GM18867 (cell line): ENCODE measurements around the gene SLC6A5.
"Not testable (repeated sequence)": the region's sequence is repeated elsewhere in the genome, so short reads cannot be mapped to it uniquely, and the experiment has no call there.

ENCODE experiments used
- ATAC-seq: cut with Tn5 transposase; IDR thresholded peaks from one replicate; pipeline ENCODE4 v1.9.1; 2021; ENCODE audit warnings: mild to moderate bottlenecking, moderate library complexity; ENCODE audit not compliant: unreplicated experiment

The SLC6A5 gene

GRCh38 chr11:20599221-20600019, at the start of gene SLC6A5:
Gene SLC6A5 (plus strand): TSS chr11:20599608. CDS start chr11:20599673, 65 bp downstream.
- ATAC-seq: no peak

- ATAC-seq: no peak
Measured at GRCh38 chr11:20551096-20551495, 48.3 kb upstream of the SLC6A5 start.

GRCh38 chr11:20555783-20556182, 43.6 kb upstream of the SLC6A5 start:
- no peak for ATAC-seq

DNA sequence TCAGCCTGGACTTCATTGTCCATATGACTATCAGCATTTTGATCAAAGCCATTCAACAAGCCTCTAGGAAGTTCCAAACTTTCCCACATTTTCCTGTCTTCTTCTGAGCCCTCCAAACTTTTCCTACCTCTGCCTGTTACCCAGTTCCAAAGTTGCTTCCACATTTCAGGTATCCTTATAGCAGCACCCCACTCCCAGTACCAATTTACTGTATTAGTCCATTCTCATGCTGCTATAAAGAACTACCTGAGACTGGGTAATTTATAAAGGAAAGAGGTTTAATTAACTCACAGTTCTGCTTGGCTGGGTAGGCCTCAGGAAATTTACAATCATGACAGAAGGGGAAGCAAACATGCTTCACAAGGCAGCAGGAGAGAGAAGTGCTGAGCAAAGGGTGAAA, 43.0 kb upstream of the SLC6A5 start:
- not testable (repeated sequence) for ATAC-seq

- ATAC-seq: no peak
Measured at GRCh38 chr11:20558741-20559140, 40.7 kb upstream of the SLC6A5 start.

- no peak for ATAC-seq
Measured at GRCh38 chr11:20559523-20560300, 39.7 kb upstream of the SLC6A5 start.

GRCh38 chr11:20561915-20562314, 37.5 kb upstream of the SLC6A5 start:
- ATAC-seq: no peak

- no peak for ATAC-seq
Measured at GRCh38 chr11:20563866-20564265, 35.5 kb upstream of the SLC6A5 start.

- no peak for ATAC-seq
Measured at GRCh38 chr11:20564846-20565635, 34.4 kb upstream of the SLC6A5 start.

DNA sequence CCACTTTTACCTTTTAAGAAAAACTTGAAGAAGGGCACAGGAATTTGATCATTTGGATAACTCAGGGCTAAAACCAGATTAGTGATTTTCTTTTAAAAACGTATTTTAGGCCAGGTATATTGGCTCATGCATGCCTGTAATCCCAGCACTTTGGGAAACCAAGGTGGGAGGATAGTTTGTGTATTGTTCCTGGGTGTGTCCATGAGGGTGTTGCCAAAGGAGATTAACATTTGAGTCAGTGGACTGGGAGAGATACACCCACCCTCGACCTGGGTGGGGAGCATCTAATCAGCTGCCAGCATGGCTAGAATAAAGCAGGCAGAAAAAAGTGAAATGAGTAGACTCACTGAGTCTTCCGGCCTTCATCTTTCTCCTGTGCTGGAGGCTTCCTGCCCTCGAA, 33.3 kb upstream of the SLC6A5 start:
- not testable (repeated sequence) for ATAC-seq

DNA sequence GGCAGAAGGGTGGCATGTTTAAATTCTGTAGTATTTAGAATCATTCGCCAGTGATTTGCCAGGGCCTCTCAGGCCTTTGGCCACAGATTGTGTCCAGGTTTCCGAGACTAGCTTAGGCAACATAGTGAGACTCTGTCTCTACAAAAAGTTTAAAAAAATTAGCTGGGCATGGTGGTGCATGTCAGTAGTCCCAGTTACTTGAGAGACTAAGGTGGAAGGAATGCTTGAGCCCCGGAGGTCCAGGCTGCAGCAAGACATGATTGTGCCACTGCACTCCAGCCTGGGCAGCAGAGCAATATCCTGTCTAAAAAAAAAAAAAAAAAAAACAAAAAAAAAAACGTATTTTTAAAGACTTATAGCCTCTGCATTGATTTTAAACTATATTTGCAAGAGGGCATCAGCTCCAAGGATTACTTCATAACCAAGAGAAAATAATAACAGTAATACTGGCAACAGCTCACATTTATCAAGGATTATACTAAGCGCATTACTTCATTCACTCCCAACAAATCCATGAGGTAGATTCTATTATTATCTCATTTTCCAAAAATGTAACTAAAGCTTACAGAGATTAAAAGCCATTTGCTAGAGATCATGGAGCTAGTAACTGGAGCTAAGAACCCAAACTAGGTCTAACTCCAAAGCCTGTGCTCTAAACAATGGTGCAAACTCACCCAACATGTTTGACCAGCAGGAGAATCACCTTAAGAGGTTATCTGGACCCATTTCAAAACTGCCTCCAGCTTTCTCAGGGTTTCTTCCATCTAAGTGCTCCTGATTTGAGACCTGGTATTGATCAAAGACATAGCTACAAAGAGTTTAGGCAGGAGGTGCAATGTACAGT, 32.6 kb upstream of the SLC6A5 start:
- ATAC-seq: no peak

GRCh38 chr11:20579725-20580124, 19.7 kb upstream of the SLC6A5 start:
- ATAC-seq: not testable (repeated sequence)

DNA sequence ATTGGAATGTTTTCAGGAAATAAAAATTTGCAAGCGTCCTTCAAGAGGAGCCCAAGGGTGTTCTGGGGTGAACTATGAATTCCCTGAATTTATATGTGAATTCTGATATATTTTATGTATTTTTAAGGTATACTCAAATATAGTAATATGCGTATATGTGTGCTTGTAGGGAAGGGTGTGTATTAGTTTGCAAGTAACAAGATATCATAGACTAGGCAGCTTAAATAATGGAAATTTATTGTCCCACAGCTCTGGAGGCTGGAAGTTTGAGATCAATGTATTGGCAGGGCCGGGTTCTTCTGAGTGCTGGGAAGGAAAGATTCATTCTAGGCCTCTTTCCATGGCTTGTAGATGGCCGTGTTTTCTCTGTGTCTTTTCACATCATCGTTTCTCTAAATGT, 16.2 kb upstream of the SLC6A5 start:
- no peak for ATAC-seq

- ATAC-seq: no peak
Measured at GRCh38 chr11:20584093-20584774, 15.2 kb upstream of the SLC6A5 start.

DNA sequence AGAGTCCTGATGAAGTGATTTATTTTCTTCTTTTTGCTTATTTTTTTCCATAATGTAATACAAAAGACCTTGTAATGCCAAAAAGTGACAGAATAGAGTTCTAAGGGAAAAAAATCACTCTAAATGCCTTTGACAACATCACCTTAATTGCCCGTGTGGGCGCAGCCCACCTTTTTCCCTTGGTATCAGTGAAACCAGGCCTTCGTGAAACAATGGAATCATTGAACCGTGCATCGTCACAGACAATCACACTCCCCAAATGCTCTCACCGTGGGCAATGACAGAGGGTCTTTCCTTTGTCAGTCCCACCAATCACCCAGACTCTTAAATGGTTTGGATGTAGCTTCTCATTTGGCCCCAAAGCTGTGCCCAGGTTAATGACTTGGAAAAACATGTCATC, 9.6 kb upstream of the SLC6A5 start:
- no peak for ATAC-seq

GRCh38 chr11:20590381-20590780, 9.0 kb upstream of the SLC6A5 start:
- ATAC-seq: no peak

DNA sequence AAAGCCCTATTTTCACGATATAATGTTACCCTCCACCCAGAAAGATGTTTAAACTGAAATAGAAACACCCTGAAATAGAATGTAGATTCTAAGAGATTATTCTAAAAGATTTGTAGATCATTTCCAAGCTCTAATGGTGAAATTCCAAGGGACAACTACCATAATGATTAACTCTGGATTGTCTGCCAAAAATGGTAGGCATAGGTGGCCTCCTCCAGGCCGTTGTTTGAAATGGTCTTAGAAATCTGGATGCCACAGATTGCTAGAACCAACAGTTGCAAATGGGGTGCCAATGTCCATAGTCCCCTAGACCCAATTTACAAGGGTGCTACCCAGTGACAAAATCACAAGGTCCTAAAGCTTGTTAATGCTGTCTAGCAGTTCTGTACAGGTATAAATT, 6.7 kb upstream of the SLC6A5 start:
- no peak for ATAC-seq

DNA sequence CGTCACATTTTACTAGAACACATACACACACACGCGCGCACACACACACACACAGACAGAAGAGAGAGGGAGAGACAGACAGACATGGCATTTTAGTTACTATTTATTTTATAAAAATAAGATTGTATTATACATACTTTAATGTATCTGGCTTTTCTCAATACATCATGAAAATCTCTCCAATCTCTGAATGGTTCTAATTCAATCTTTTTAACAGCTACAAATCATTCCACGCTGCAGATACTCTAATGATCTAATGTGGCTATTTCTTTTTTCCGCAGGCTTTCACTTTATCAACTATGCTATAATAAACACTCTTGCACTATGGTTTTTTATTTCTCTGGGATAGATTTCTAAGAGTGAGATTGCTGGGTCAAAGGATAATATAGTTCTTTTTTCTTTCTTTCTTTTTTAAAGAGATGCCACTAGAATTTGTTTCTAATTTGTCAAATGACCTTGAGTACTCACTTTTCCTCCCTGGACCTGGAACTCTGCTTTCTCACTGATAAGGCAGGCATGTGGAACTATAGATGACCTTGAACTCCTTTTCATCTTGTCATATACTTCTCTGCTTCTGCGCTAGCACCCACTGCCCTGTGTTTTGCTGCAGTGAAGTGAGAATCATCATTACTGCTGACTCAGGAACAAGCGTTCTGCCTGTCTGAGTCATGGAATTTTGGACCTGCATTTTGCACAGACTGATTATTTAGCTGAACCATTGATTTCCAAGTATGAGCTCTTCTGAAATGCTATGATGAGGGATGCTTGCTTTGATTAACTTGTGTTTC, 4.9 kb upstream of the SLC6A5 start:
- ATAC-seq: no peak

DNA sequence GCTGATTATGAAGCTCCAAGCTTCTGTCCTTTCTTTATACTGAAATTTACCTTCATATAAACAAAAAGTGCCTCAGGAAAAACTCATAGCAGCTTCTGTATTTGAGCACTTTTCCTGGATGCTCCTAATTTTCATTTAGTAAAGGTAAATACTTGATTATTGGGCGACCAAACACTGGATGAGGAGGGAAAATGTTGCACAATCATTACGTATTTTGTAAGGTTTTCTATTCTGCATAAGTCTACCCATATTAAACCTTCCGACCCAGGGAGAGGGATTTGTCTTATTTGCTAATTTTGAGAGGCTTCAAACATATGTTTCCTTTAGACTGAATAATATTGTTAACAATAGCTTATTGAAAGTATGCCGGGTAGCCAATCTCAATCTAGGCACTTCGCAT, 4.3 kb upstream of the SLC6A5 start:
- ATAC-seq: no peak
